GM12891 (cell line): Measurements from ENCODE around the gene CRACR2B.
A peak's percentile ranks its signal among the peaks of the same experiment; 100 is the strongest.

ENCODE experiments used
- DNase-seq: peaks from one replicate; pipeline ENCODE4 v3.0.0; 2011; ENCODE audit warnings: low spot score; ENCODE audit not compliant: insufficient read length
- FAIRE-seq: peaks from 2 replicates; lab custom pipeline; 2011; peaks lifted over from hg19 to GRCh38; lab: Jason Lieb, UNC
- PAX5 ChIP-seq: IDR thresholded peaks from 2 replicates; pipeline ENCODE4 v1.6.1; 2011; ENCODE audit warnings: low read length, moderate library complexity, mild to moderate bottlenecking; ENCODE audit not compliant: insufficient read depth, severe bottlenecking
- POLR2A ChIP-seq: IDR thresholded peaks from 2 replicates; pipeline ENCODE4 v1.6.1; 2011; ENCODE audit warnings: low read depth, low read length, control low read depth
- POLR2AphosphoS5 ChIP-seq: IDR thresholded peaks from 2 replicates; pipeline ENCODE4 v1.6.1; 2011; ENCODE audit warnings: low read depth, low read length, control low read depth
- POU2F2 ChIP-seq: IDR thresholded peaks from 2 replicates; pipeline ENCODE4 v1.6.1; 2011; ENCODE audit warnings: low read depth, mild to moderate bottlenecking, control low read depth, low read length, moderate library complexity
- SPI1 ChIP-seq: IDR thresholded peaks from 2 replicates; pipeline ENCODE4 v1.6.1; 2011; ENCODE audit warnings: low read depth, low read length, control low read depth
- TAF1 ChIP-seq: IDR thresholded peaks from 2 replicates; pipeline ENCODE4 v1.6.1; 2011; ENCODE audit warnings: low read depth, low read length, control low read depth

Gene CRACR2B

GRCh38 chr11:826227-826621 lies 1.5 kb upstream of the CRACR2B start:
- no peak for FAIRE-seq
- no peak for DNase-seq
- TF ChIP-seq PAX5 (no peak), POU2F2 (no peak)

GRCh38 chr11:826836-827145 lies 928 bp upstream of the CRACR2B start:
- DNase-seq (no peak), FAIRE-seq (no peak)
- TF ChIP-seq SPI1 (no peak), PAX5 (no peak), POU2F2 (no peak), POLR2AphosphoS5 (no peak), POLR2A (no peak)

DNA sequence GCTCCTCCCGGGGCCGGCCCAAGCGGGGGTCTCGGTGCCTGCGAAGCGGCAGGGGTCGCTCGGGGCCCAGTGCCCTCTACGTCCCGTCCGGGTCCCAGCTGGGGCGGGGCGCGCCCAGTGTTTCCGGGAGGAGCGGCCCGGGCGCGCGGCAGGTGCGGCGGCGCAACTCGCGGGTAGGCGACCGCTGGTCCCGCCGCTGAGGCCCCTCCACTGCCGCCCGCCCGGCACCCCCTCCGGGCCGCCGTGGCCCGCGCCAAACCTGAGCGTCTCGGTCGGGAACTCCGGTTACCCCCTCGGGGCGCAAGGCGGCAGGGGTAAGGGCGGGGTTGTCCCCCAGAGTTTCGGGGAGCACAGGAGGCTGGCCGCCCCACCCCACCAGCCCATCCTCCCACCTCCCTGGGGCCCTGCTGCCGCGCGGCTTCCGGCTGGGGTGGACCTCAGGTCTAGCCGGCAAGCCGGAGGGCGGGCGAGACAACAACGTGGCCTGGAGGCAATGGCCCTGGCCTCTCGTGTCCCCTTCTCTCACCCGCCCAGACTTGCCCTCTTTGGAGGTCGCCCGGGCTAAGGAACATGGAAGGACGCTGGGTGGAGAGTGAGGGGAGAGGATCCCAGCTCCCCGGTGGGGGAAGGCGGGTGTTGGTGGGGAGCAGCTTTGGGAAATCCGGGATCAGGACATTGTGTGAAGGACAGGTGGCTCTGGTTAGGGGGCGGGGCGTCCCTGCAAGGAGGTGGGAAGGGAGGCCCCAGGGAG lies 398 bp upstream of the CRACR2B start:
- TF ChIP-seq TAF1 = no peak
- TF ChIP-seq POLR2AphosphoS5 = no peak
- no peak for TF ChIP-seq POU2F2
- no peak for TF ChIP-seq PAX5
- no peak for TF ChIP-seq SPI1
- TF ChIP-seq POLR2A = no peak
- DNase-seq (no peak), FAIRE-seq (peak; percentile 95)

- TF ChIP-seq TAF1 (no peak), POLR2A (no peak), SPI1 (no peak), POU2F2 (no peak), PAX5 (no peak), POLR2AphosphoS5 (no peak)
- no peak for FAIRE-seq
These were observed 922 bp downstream of the CRACR2B start for GRCh38 chr11:828506-829175.

DNA sequence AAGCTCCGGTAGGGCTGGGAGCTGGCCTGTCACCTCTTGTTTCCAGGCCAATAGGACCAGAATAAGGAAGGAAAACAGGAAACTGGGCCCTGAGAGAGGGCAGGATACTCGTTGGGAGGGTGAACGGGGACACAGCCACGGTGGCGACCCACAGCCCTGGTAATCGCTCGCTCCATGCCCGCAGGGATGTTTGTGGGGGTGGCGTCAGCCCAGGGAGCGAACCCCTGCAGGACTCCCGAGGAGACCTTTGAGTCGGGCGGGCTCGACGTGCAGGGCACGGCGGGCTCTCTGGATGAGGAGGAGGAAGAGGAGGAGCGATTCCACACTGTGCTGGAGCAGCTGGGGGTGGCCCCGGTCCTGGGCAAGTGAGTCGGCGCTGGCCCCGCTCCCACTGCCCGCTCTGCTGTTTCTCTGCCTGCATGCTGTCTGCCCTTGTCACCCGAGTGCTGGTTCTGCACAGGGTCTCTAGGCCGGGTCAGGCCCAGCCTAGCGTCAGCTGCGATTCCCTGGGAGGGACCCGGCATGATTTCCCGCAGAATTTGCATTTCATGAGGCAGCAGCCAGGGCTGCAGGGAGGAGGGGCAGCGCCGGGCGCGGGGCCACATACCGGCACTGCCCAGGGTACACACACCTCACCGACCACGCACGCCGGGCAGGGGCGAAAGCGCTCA lies 1.6 kb downstream of the CRACR2B start:
- peak; percentile 82; the same call in 1 of the 2 replicates for TF ChIP-seq POU2F2
- TF ChIP-seq PAX5 = no peak
- FAIRE-seq (peak; percentile 90), DNase-seq (no peak)

More at GRCh38 chr11:828506-829175, 922 bp downstream of the CRACR2B start:
- DNase-seq = no peak

- TF ChIP-seq PAX5 = no peak
- TF ChIP-seq POLR2A = no peak
- no peak for TF ChIP-seq SPI1
- no peak for TF ChIP-seq POU2F2
- no peak for TF ChIP-seq TAF1
- TF ChIP-seq POLR2AphosphoS5 = no peak
- no peak for FAIRE-seq
- no peak for DNase-seq
These were observed 2.2 kb downstream of the CRACR2B start for GRCh38 chr11:829847-830294.

DNA sequence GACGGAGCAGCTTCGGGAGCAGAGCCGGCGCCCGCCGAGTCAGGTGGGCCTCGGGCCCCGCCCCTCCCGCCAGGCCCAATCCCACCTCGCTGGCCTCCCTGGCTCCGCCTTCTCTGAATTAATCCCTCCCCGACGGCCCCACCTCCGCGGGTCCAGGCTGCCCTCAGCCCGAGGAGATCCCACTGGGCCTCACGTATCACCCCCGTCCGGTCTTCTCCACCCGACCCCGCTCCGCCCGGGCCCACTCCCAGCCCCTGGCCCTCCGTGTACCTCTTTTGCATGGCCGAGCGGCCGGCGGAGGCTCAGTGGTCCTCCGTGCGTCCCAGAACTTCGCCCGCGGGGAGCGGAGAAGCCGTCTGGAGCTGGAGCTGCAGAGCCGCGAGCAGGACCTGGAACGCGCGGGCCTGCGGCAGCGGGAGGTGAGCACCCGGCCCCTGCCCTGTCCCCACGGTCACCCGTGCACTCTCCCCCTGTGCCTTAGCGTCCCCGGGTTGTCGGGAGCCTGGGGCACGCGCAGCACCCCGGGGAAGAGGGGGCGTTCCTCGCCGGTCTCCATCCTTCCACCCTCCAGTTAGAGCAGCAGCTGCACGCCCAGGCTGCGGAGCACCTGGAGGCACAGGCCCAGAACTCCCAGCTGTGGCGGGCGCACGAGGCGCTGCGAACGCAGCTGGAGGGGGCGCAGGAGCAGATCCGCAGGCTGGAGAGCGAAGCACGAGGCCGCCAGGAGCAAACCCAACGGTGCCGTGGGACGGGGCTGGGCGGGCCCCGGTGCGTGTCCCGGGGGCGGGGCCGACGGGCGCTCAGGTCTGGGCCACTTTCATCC lies 2.8 kb downstream of the CRACR2B start:
- FAIRE-seq = peak; percentile 82
- TF ChIP-seq POLR2A = no peak
- no peak for TF ChIP-seq PAX5
- TF ChIP-seq POLR2AphosphoS5 = no peak
- TF ChIP-seq POU2F2 = no peak
- TF ChIP-seq SPI1 = no peak
- no peak for TF ChIP-seq TAF1
- DNase-seq = no peak

DNA sequence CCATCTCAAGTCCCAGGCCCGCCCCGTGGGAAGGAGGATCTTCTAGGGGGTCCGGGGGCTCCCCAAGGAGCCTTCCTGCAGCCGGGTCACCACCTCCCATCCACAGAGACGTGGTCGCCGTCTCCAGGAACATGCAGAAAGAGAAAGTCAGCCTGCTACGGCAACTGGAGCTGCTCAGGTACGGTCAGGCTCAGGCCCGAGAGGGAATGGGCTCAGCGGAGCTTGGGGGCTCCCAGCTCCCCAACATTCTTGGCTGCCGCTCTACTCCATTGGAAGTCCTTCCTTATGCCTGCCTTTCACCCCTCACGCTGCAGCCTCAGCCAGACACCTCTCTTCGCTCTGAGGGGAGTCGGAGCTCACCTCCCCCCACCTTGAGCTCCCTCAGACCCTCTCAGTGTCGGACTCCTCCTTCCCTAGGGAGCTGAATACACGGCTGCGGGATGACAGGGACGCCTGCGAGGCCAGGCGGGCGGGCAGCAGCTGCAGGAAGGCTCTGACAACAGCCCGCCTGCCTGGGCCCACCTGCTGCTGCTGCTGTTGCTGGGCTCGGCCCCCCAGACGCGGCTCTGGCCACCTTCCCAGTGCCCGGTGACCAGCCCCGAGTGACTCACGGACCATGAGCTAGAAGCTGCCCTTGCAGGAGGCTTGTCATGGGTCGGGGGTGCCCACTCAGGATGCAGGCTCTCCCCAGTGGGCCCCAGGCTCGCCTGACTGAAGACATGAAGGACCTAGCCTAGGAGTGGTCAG lies 3.6 kb downstream of the CRACR2B start:
- FAIRE-seq = no peak
- no peak for TF ChIP-seq TAF1
- no peak for TF ChIP-seq POLR2A
- TF ChIP-seq PAX5 = no peak
- TF ChIP-seq POU2F2 = no peak
- no peak for TF ChIP-seq SPI1
- no peak for TF ChIP-seq POLR2AphosphoS5
- no peak for DNase-seq
